Hepatocyte (in vitro differentiated cells): Measurements from ENCODE around the gene ZPBP2. TPM values are rescaled to one million over a fixed set of nuclear protein-coding genes. Genes with fewer than 3 reads are reported as not detected.

Experiments
- DNase-seq: peaks from one replicate; pipeline ENCODE4 v3.0.0-alpha.2; 2016; ENCODE audit warnings: low spot score
- H2AFZ ChIP-seq: fragments of 200-600 bp; sonication (generic); 2 replicates; pipeline ENCODE4 v1.6.0; 2016; ENCODE audit warnings: antibody characterized with exemption, mild to moderate bottlenecking
- H3K27ac ChIP-seq: fragments of 200-600 bp; sonication (generic); 2 replicates; pipeline ENCODE4 v1.5.1; 2016; ENCODE audit warnings: mild to moderate bottlenecking
- H3K27me3 ChIP-seq: fragments of 200-600 bp; sonication (generic); 2 replicates; pipeline ENCODE4 v1.6.1; 2016
- H3K36me3 ChIP-seq: fragments of 200-600 bp; sonication (generic); replicated peaks from 2 replicates; pipeline ENCODE4 v1.5.1; 2016; ENCODE audit warnings: low read depth; ENCODE audit not compliant: insufficient read depth
- H3K4me1 ChIP-seq: fragments of 200-600 bp; sonication (generic); 2 replicates; pipeline ENCODE4 v1.5.1; 2016; ENCODE audit warnings: mild to moderate bottlenecking, moderate library complexity; ENCODE audit not compliant: insufficient read depth
- H3K4me2 ChIP-seq: fragments of 200-600 bp; sonication (generic); 2 replicates; pipeline ENCODE4 v1.6.0; 2016
- H3K4me3 ChIP-seq: fragments of 200-600 bp; sonication (generic); 2 replicates; pipeline ENCODE4 v1.5.1; 2016; ENCODE audit warnings: mild to moderate bottlenecking
- H3K79me2 ChIP-seq: fragments of 200-600 bp; sonication (generic); 2 replicates; pipeline ENCODE4 v1.6.0; 2017; ENCODE audit warnings: mild to moderate bottlenecking
- H3K9me2 ChIP-seq: fragments of 200-600 bp; sonication (generic); replicated peaks from 2 replicates; pipeline ENCODE4 v1.6.0; 2017; ENCODE audit warnings: mild to moderate bottlenecking; ENCODE audit not compliant: insufficient read depth
- H3K9me3 ChIP-seq: fragments of 200-600 bp; sonication (generic); 2 replicates; pipeline ENCODE4 v1.5.1; 2016; ENCODE audit warnings: low read depth, mild to moderate bottlenecking
- H4K20me1 ChIP-seq: fragments of 200-600 bp; sonication (generic); 2 replicates; pipeline ENCODE4 v1.6.0; 2016; ENCODE audit warnings: mild to moderate bottlenecking; ENCODE audit not compliant: insufficient read depth, poor library complexity, severe bottlenecking
- CTCF ChIP-seq: fragments of 200-600 bp; sonication (generic); IDR thresholded peaks from 2 replicates; pipeline ENCODE4 v1.5.1; 2016; ENCODE audit warnings: antibody characterized with exemption, mild to moderate bottlenecking; ENCODE audit not compliant: poor library complexity
- EZH2 ChIP-seq: fragments of 200-600 bp; sonication (generic); IDR thresholded peaks from 2 replicates; pipeline ENCODE4 v1.6.1; 2016; ENCODE audit warnings: antibody characterized with exemption, mild to moderate bottlenecking, borderline replicate concordance
- EZH2phosphoT487 ChIP-seq: fragments of 200-600 bp; sonication (generic); IDR thresholded peaks from one replicate; pipeline ENCODE4 v1.6.1; 2018; ENCODE audit warnings: antibody characterized with exemption, mild to moderate bottlenecking, low read depth, moderate library complexity; ENCODE audit not compliant: unreplicated experiment, severe bottlenecking
- WGBS: methylation state at CpG from one replicate; pipeline ENCODE4 v1.1.6; 2016; ENCODE audit warnings: low lambda C conversion rate; ENCODE audit errors: missing lambda C conversion rate; 5-methylcytosine and 5-hydroxymethylcytosine counted together
- polyA plus RNA-seq: library from polyadenylated mRNA; unstranded; fragments of >200 nt; fragmentation: Nextera tagmentation; extraction: Ambion mirVana; gene quantifications from 2 replicates; pipeline ENCODE4 v1.2.1, GENCODE V29; 2016
- small RNA-seq: library from RNA; depleted of rRNA; stranded (forward); fragments of <200 nt; gene quantifications from one replicate; pipeline ENCODE3, GENCODE V24; 2014
- total RNA-seq: library from RNA; depleted of rRNA; stranded (reverse); fragments of >200 nt; gene quantifications from 2 replicates; pipeline ENCODE4 v1.2.3, GENCODE V29; 2014

ZPBP2 gene
- total and polyA plus RNA-seq, 2 experiments from 2014 or later = not detected

GRCh38 chr17:39926588-39927100 is 58.6 kb downstream of the ZPBP2 start:
- Histone ChIP-seq H3K9me2 (no peaks in the 10 kb centered on the region), H4K20me1 (peaks cover 20% of the 10 kb centered on the region), H3K9me3 (no peaks in the 10 kb centered on the region), H3K27me3 (no peaks in the 10 kb centered on the region), H3K27ac (peak overlapping the region; percentile 95), H2AFZ (peak overlapping the region; percentile 36), H3K36me3 (no peaks in the 10 kb centered on the region), H3K79me2 (peaks cover 38% of the 10 kb centered on the region), H3K4me2 (peak overlapping the region; percentile 97), H3K4me3 (peak overlapping the region; percentile 63), H3K4me1 (peaks cover 20% of the 10 kb centered on the region)
- peak; percentile 66 for DNase-seq
- WGBS = 2% methylated on average over 13 of the region's 15 CpGs
- no peak for TF ChIP-seq EZH2phosphoT487
- TF ChIP-seq CTCF = no peak
- TF ChIP-seq EZH2 = no peak

Small RNAs within 50 kb of the gene (small RNA-seq; reads per million reads assigned to genes)
- gene AC090844.1 = not detected

Other genes starting within 250 kb of the ZPBP2 start
- 1.5 TPM in 2 replicates for gene PPP1R1B, start 241.2 kb upstream of the ZPBP2 start, total RNA-seq
- 3.7 TPM in 2 replicates for gene PPP1R1B, start 241.2 kb upstream of the ZPBP2 start, polyA plus RNA-seq
- gene STARD3, start 231.1 kb upstream of the ZPBP2 start, total RNA-seq = 61.6 and 76.5 TPM in 2 replicates
- gene STARD3, start 231.1 kb upstream of the ZPBP2 start, polyA plus RNA-seq = 89.0 and 90.3 TPM in 2 replicates
- gene TCAP, start 202.9 kb upstream of the ZPBP2 start, total RNA-seq = 0.90 and 1.0 TPM in 2 replicates
- 0.64 and 0.66 TPM in 2 replicates for gene TCAP, start 202.9 kb upstream of the ZPBP2 start, polyA plus RNA-seq
- gene PNMT, start 199.7 kb upstream of the ZPBP2 start, total RNA-seq = 51.9 and 64.5 TPM in 2 replicates
- 203 and 204 TPM in 2 replicates for gene PNMT, start 199.7 kb upstream of the ZPBP2 start, polyA plus RNA-seq
- gene PGAP3, start 180.1 kb upstream of the ZPBP2 start, total RNA-seq = 26.8 and 33.0 TPM in 2 replicates
- gene PGAP3, start 180.1 kb upstream of the ZPBP2 start, polyA plus RNA-seq = 35.4 and 35.6 TPM in 2 replicates
- gene ERBB2, start 168.1 kb upstream of the ZPBP2 start, total RNA-seq = 77.7 and 93.1 TPM in 2 replicates
- 72.9 and 76.4 TPM in 2 replicates for gene ERBB2, start 168.1 kb upstream of the ZPBP2 start, polyA plus RNA-seq
- 37.2 and 72.6 TPM in 2 replicates for gene MIEN1, start 137.7 kb upstream of the ZPBP2 start, total RNA-seq
- 129 and 133 TPM in 2 replicates for gene MIEN1, start 137.7 kb upstream of the ZPBP2 start, polyA plus RNA-seq
- 19.0 and 22.8 TPM in 2 replicates for gene GRB7, start 130.3 kb upstream of the ZPBP2 start, total RNA-seq
- 29.4 and 29.7 TPM in 2 replicates for gene GRB7, start 130.3 kb upstream of the ZPBP2 start, polyA plus RNA-seq
- under 0.01 TPM in 1 of 2 replicates, not detected in the other for gene IKZF3, start 3.9 kb upstream of the ZPBP2 start, total RNA-seq
- not detected in 2 replicates for gene IKZF3, start 3.9 kb upstream of the ZPBP2 start, polyA plus RNA-seq
- 7.9 and 10.3 TPM in 2 replicates for gene GSDMB, start 50.4 kb downstream of the ZPBP2 start, total RNA-seq
- gene GSDMB, start 50.4 kb downstream of the ZPBP2 start, polyA plus RNA-seq = 6.4 and 6.9 TPM in 2 replicates
- gene ORMDL3, start 59.4 kb downstream of the ZPBP2 start, total RNA-seq = 52.8 and 73.3 TPM in 2 replicates
- 33.3 and 56.4 TPM in 2 replicates for gene ORMDL3, start 59.4 kb downstream of the ZPBP2 start, polyA plus RNA-seq
- 0.57 TPM in 1 of 2 replicates, not detected in the other for gene LRRC3C, start 59.5 kb downstream of the ZPBP2 start, total RNA-seq
- not detected in 2 replicates for gene LRRC3C, start 59.5 kb downstream of the ZPBP2 start, polyA plus RNA-seq
- gene GSDMA, start 94.8 kb downstream of the ZPBP2 start, total RNA-seq = 0.08 TPM in 1 of 2 replicates, not detected in the other
- gene GSDMA, start 94.8 kb downstream of the ZPBP2 start, polyA plus RNA-seq = 0.08 and 0.21 TPM in 2 replicates
- gene PSMD3, start 112.6 kb downstream of the ZPBP2 start, total RNA-seq = 71.9 and 92.1 TPM in 2 replicates
- 114 and 124 TPM in 2 replicates for gene PSMD3, start 112.6 kb downstream of the ZPBP2 start, polyA plus RNA-seq
- gene CSF3, start 147.2 kb downstream of the ZPBP2 start, total RNA-seq = 0.12 TPM in 1 of 2 replicates, not detected in the other
- 0.36 TPM in 1 of 2 replicates, not detected in the other for gene CSF3, start 147.2 kb downstream of the ZPBP2 start, polyA plus RNA-seq
- 55.7 and 66.8 TPM in 2 replicates for gene MED24, start 186.2 kb downstream of the ZPBP2 start, total RNA-seq
- gene MED24, start 186.2 kb downstream of the ZPBP2 start, polyA plus RNA-seq = 69.8 and 69.9 TPM in 2 replicates
- 35.3 and 40.2 TPM in 2 replicates for gene THRA, start 194.8 kb downstream of the ZPBP2 start, total RNA-seq
- gene THRA, start 194.8 kb downstream of the ZPBP2 start, polyA plus RNA-seq = 20.7 and 22.5 TPM in 2 replicates
- gene NR1D1, start 232.4 kb downstream of the ZPBP2 start, total RNA-seq = 2.3 and 3.0 TPM in 2 replicates
- 6.9 and 7.1 TPM in 2 replicates for gene NR1D1, start 232.4 kb downstream of the ZPBP2 start, polyA plus RNA-seq